ENCODE results near the gene EXOC2. TPM values are rescaled to one million over a fixed set of nuclear protein-coding genes. Genes with fewer than 3 reads are reported as not detected.

EXOC2 gene
- total and polyA plus RNA-seq, 10 of the 15 experiments (the other 5 are each of a cell fraction or from before 2014, with no cell fraction given): 8.7 to 32.8 (median 20.7) TPM

- FAIRE-seq (no peak), ATAC-seq (no peak), DNase-seq (ENCODE audit: low read depth, low spot score) (no peak)
- ChIA-PET RAD21 (ENCODE audit: unreplicated experiment) (no interaction called here), CTCF (interaction anchor here (1.0 to 1.2 kb wide), 2 partner anchors 19 to 47 kb away, joined by 3 to 7 read pairs; no protein-coding TSS in a partner anchor), POLR2A (interaction anchor here (0.5 kb wide), 1 partner anchor 26 kb away, joined by 4 read pairs; no protein-coding TSS in a partner anchor), SMC1A (ENCODE audit: uncharacterized antibody, unreplicated experiment) (interaction anchor here (1.1 to 1.5 kb wide), 2 partner anchors 8 to 9 kb away, joined by 5 to 7 read pairs; no protein-coding TSS in a partner anchor)
- no peak overlapping the region for H3K4me2 ChIP-seq (ENCODE audit: control insufficient read depth, insufficient read depth)
- H3K9ac ChIP-seq (ENCODE audit: control insufficient read depth, insufficient read depth, low read length): no peak overlapping the region
- peaks cover 0 to 4% of the 10 kb centered on the region in 2 experiments; a peak in 1 of 4 replicates for H3K36me3 ChIP-seq (ENCODE audit: control insufficient read depth in 2 of 2, insufficient read depth in 2 of 2, low read length in 1 of 2)
- BruUV-seq (replicated peaks): no TSS peak
- peaks cover 3% of the 10 kb centered on the region for H3K79me2 ChIP-seq (ENCODE audit: control insufficient read depth, insufficient read depth, low read length)
- no peaks in the 10 kb centered on the region for H3K27me3 ChIP-seq (replicated peaks in 1 of 2; ENCODE audit: control insufficient read depth in 2 of 2, insufficient read depth in 2 of 2, low read length in 1 of 2)
- no peaks in the 10 kb centered on the region for H3K9me3 ChIP-seq (replicated peaks; ENCODE audit: control insufficient read depth, insufficient read depth, low read length)
- no peak overlapping the region for H2AFZ ChIP-seq (ENCODE audit: control insufficient read depth, low read depth, low read length)
- 95% methylated on average over 3 of the region's 3 CpGs for WGBS (ENCODE audit: insufficient coverage, insufficient replicate concordance, low lambda C conversion rate, missing lambda C conversion rate)
- no peak overlapping the region for H3K27ac ChIP-seq (ENCODE audit: control insufficient read depth, insufficient read depth)
- no peaks in the 10 kb centered on the region for H4K20me1 ChIP-seq (ENCODE audit: control insufficient read depth, insufficient read depth)
- in situ Hi-C loops (cut with MboI): no loop called here
- no peak overlapping the region for H3K4me3 ChIP-seq
- no peak for TF ChIP-seq JUNB (IDR thresholded peaks at IDR 0.05)
- intact Hi-C loops (cut with micrococcal nuclease; ENCODE audit: unreplicated experiment): no loop called here
- H3K4me1 ChIP-seq (ENCODE audit: control insufficient read depth, insufficient read depth, low read length): no peaks in the 10 kb centered on the region
Observed at GRCh38 chr6:674956-675355, 18.0 kb downstream of the EXOC2 start.

- CTCF ChIA-PET: interaction anchor here (0.6 to 1.2 kb wide), 3 partner anchors 19 to 761 kb away, joined by 3 to 7 read pairs (median 5); no protein-coding TSS in a partner anchor
- POLR2A ChIA-PET: interaction anchor here (0.5 to 0.6 kb wide), 3 partner anchors 9 to 26 kb away, joined by 3 to 12 read pairs (median 4); no protein-coding TSS in a partner anchor
- Histone ChIP-seq H3K79me2 (ENCODE audit: control insufficient read depth, insufficient read depth, low read length) (peaks cover 3% of the 10 kb centered on the region), H3K27me3 (replicated peaks in 1 of 2; ENCODE audit: control insufficient read depth in 2 of 2, insufficient read depth in 2 of 2, low read length in 1 of 2) (no peaks in the 10 kb centered on the region), H3K4me2 (ENCODE audit: control insufficient read depth, insufficient read depth) (no peak overlapping the region), H3K9me3 (replicated peaks; ENCODE audit: control insufficient read depth, insufficient read depth, low read length) (no peaks in the 10 kb centered on the region), H3K9ac (ENCODE audit: control insufficient read depth, insufficient read depth, low read length) (no peak overlapping the region), H2AFZ (ENCODE audit: control insufficient read depth, low read depth, low read length) (no peak overlapping the region), H4K20me1 (ENCODE audit: control insufficient read depth, insufficient read depth) (no peaks in the 10 kb centered on the region), H3K36me3 (ENCODE audit: control insufficient read depth in 2 of 2, insufficient read depth in 2 of 2, low read length in 1 of 2) (peaks cover 0 to 3% of the 10 kb centered on the region in 2 experiments; a peak in 1 of 4 replicates), H3K27ac (ENCODE audit: control insufficient read depth, insufficient read depth) (no peak overlapping the region), H3K4me3 (no peak overlapping the region), H3K4me1 (ENCODE audit: control insufficient read depth, insufficient read depth, low read length) (no peaks in the 10 kb centered on the region)
- no peak for FAIRE-seq
- intact Hi-C loops (cut with micrococcal nuclease; ENCODE audit: unreplicated experiment): no loop called here
- SMC1A ChIA-PET (ENCODE audit: uncharacterized antibody, unreplicated experiment): interaction anchor here (0.9 to 1.6 kb wide), 4 partner anchors 9 to 488 kb away, joined by 3 to 7 read pairs (median 4); no protein-coding TSS in a partner anchor
- RAD21 ChIA-PET (ENCODE audit: unreplicated experiment): no interaction called here
- TF ChIP-seq RELA (IDR thresholded peaks at IDR 0.05; ENCODE audit: borderline replicate concordance, partially characterized antibody): no peak
- TF ChIP-seq POU2F2 (IDR thresholded peaks at IDR 0.05; ENCODE audit: borderline replicate concordance, low read depth, low read length): no peak
- no peak for TF ChIP-seq TAF1 (IDR thresholded peaks at IDR 0.05; ENCODE audit: borderline replicate concordance, low read depth, low read length)
- no peak for TF ChIP-seq TCF7 (IDR thresholded peaks at IDR 0.05; ENCODE audit: borderline replicate concordance)
- TF ChIP-seq ATF7 (IDR thresholded peaks at IDR 0.05; ENCODE audit: low read depth): no peak
- no TSS peak for BruUV-seq (replicated peaks)
- no peak for ATAC-seq
- in situ Hi-C loops (cut with MboI): no loop called here
- DNase-seq (ENCODE audit: low read depth, low spot score): no peak
Observed at GRCh38 chr6:674406-674805, 18.5 kb downstream of the EXOC2 start.
